ENCODE data around the gene BCAT1. TPM values are rescaled to one million over a fixed set of nuclear protein-coding genes. Genes with fewer than 3 reads are reported as not detected.

BCAT1 gene
- total and polyA plus RNA-seq, 9 of the 15 experiments (the other 6 are each of a cell fraction or from before 2014, with no cell fraction given) = 38.5 to 157 (median 66.8) TPM

- TF ChIP-seq FOSL1 (tag; conservative IDR thresholded peaks at IDR 0.05) (peak; percentile 70), MAFK (IDR thresholded peaks at IDR 0.05; ENCODE audit: low read length) (peak; percentile 92), NCOA2 (IDR thresholded peaks at IDR 0.05; ENCODE audit: partially characterized antibody in 2 of 2) (no peak), POLR2A (conservative IDR thresholded peaks at IDR 0.05) (no peak), NCOA4 (IDR thresholded peaks at IDR 0.05; ENCODE audit: partially characterized antibody) (no peak), NEUROD1 (IDR thresholded peaks at IDR 0.05; ENCODE audit: borderline replicate concordance, low read depth, low read length, partially characterized antibody) (no peak), PCBP2 (IDR thresholded peaks at IDR 0.05; ENCODE audit: low read depth, low read length, poor library complexity, severe bottlenecking) (no peak), EHMT2 (IDR thresholded peaks at IDR 0.05) (no peak), CHD4 (IDR thresholded peaks at IDR 0.05; ENCODE audit: insufficient read depth, insufficient replicate concordance, low read depth, low read length, poor library complexity, severe bottlenecking) (no peak), FOXO4 (CRISPR knock-in tag; IDR thresholded peaks at IDR 0.05) (no peak), ZNF778 (CRISPR knock-in tag; IDR thresholded peaks at IDR 0.05) (no peak), ATF3 (IDR thresholded peaks at IDR 0.05) (peak; percentile 72), ATF3 (CRISPR knock-in tag; conservative IDR thresholded peaks at IDR 0.05) (no peak), ZFP91 (CRISPR knock-in tag; IDR thresholded peaks at IDR 0.05) (no peak), SMC3 (conservative IDR thresholded peaks at IDR 0.05; ENCODE audit: insufficient read depth, low read depth, low read length) (peak; percentile 42; the same call in 1 of the 2 replicates), ZNF408 (CRISPR knock-in tag; IDR thresholded peaks at IDR 0.05; ENCODE audit: low read depth) (no peak), PKNOX1 (IDR thresholded peaks at IDR 0.05) (peak; percentile 21; the same call in 1 of the 2 replicates), ZNF224 (CRISPR knock-in tag; IDR thresholded peaks at IDR 0.05) (no peak), CTCF (IDR thresholded peaks at IDR 0.05 in 2 of 3, conservative IDR thresholded peaks at IDR 0.05 in 1 of 3; ENCODE audit: insufficient read depth in 2 of 3, low read depth in 1 of 3, low read length in 3 of 3) (peak; percentile 85 to 90 (median 86)), MECOM (CRISPR knock-in tag; IDR thresholded peaks at IDR 0.05) (no peak), JUND (IDR thresholded peaks at IDR 0.05; ENCODE audit: borderline replicate concordance, low read depth, low read length) (peak; percentile 87), JUND (tag; IDR thresholded peaks at IDR 0.05; ENCODE audit: borderline replicate concordance, low read depth, low read length) (peak; percentile 88)
Measured at GRCh38 chr12:24960222-24960855, 11.4 kb upstream of the BCAT1 start (continued).
